Raji (cell line): ENCODE measurements around the gene ACHE.

Experiments used
- POLR2A ChIP-seq: IDR thresholded peaks from 2 replicates; pipeline ENCODE4 v1.6.1; 2011; ENCODE audit warnings: low read depth, low read length, control low read depth; ENCODE audit not compliant: insufficient read depth

The ACHE gene

GRCh38 chr7:100856871-100857282 is 38.8 kb downstream of the ACHE start:
- no peak for TF ChIP-seq POLR2A

GRCh38 chr7:100855515-100855914 is 40.2 kb downstream of the ACHE start:
- TF ChIP-seq POLR2A = no peak

GRCh38 chr7:100854146-100854895 is 41.4 kb downstream of the ACHE start:
- TF ChIP-seq POLR2A = no peak

DNA sequence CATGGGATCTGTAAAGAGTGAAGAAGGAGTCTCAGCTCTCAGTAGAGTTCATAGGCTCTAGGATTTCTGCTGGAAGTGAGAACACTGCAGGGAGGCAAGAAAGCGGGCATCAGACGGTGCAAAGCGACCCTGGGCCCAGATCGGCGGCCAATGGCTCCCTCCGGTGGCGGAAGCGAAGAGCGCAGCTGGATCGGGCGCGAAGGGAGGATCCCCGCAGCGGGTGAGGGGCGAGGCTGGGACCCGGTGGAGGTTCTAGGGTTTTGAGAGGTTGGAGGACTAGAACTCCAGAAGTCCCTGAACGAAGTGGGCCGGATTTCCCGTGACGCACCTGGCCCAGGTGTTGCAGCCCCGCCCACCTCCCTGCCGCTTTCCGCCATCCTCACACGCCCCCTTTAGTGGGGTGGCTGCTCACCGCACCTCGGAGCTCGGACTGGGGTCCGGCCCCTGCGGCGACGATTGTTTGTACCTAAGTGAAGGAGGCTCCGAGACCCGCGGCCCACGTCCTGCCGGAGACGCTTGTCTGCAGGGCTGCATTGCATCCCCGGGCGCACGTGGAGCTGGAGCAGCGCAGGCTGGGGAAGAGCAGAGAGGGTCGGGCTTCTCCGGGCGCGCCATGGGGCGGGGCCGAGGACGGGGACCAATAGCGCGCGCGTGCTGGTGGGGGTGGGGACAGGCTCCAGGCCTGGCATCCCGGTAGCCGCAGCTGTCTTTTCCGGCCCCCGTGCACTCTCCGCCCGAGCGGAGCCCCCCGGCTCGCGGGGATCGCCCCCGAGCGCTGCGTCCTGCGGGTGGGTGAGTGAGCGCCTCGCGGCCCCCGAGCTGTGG is 43.4 kb downstream of the ACHE start, which contains the start of gene SLC12A9:
SLC12A9 (plus strand) TSS at position 666 of the 825 bp plus-strand sequence. CDS start 1,485 bp downstream, outside the sequence.
- TF ChIP-seq POLR2A = peak; percentile 66

- no peak for TF ChIP-seq POLR2A
Observed at GRCh38 chr7:100847360-100847759, 48.3 kb downstream of the ACHE start.

DNA sequence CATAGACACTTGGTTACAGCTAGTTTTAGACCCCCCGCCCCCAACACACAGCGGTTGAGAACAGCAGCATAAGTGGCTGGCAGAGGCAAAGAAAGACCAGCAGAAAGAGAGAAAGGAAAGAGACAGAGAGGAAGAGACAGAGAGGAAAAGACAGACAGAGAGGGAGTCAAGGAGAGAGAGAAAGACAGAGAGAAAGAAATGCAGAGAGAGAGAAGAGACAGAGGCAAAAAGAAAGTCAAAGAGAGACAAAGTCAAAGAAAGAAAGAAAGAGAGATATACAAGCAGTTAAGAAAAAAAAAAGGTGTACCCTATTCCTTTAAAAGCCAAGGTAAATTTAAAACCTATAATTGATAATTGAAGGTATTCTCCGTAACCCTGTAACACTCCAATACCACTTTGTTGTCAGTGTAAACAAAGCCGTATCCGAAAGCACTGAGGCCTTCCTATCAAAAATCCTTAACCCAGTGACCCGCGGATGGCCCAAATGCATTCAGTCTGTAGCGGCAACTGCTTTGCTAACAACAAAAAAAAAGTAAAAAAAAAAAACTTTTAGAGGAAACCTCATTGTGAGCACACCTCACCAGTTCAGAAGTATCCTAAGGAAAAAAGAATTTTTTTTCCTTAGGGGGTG is 55.1 kb downstream of the ACHE start:
- TF ChIP-seq POLR2A = no peak
